GM18507 (cell line): ENCODE data around the gene AGPAT3.

ENCODE experiments used
- DNase-seq: peaks from one replicate; pipeline ENCODE4 v3.0.0; 2011; ENCODE audit warnings: low read depth; ENCODE audit not compliant: insufficient read length; ENCODE audit errors: extremely low spot score
- FAIRE-seq: peaks from 2 replicates; lab custom pipeline; 2011; peaks lifted over from hg19 to GRCh38; lab: Jason Lieb, UNC

The AGPAT3 gene

GRCh38 chr21:43942201-43942600 lies 77.2 kb downstream of the AGPAT3 start:
- no peak for DNase-seq
- FAIRE-seq, result no peak

- DNase-seq (no peak), FAIRE-seq (no peak)
Measured at GRCh38 chr21:43942621-43943020, 77.6 kb downstream of the AGPAT3 start.

- DNase-seq, result no peak
- FAIRE-seq, result no peak
Measured at GRCh38 chr21:43943512-43944077, 78.6 kb downstream of the AGPAT3 start.

- no peak for FAIRE-seq
Measured at GRCh38 chr21:43944078-43944633, 79.1 kb downstream of the AGPAT3 start.

GRCh38 chr21:43944757-43945156 lies 79.7 kb downstream of the AGPAT3 start:
- DNase-seq, result no peak
- no peak for FAIRE-seq

More at GRCh38 chr21:43944078-43944633, 79.1 kb downstream of the AGPAT3 start:
- DNase-seq, result no peak

- FAIRE-seq (no peak), DNase-seq (no peak)
Measured at GRCh38 chr21:43948740-43949498, 83.9 kb downstream of the AGPAT3 start.

- no peak for FAIRE-seq
Measured at GRCh38 chr21:43949499-43950208, 84.6 kb downstream of the AGPAT3 start.

GRCh38 chr21:43950481-43950880 lies 85.5 kb downstream of the AGPAT3 start:
- FAIRE-seq, result no peak

More at GRCh38 chr21:43949499-43950208, 84.6 kb downstream of the AGPAT3 start:
- no peak for DNase-seq

GRCh38 chr21:43950936-43951335 lies 85.9 kb downstream of the AGPAT3 start:
- DNase-seq, result no peak
- FAIRE-seq, result no peak

More at GRCh38 chr21:43950481-43950880, 85.5 kb downstream of the AGPAT3 start:
- no peak for DNase-seq

GRCh38 chr21:43951911-43952703 lies 87.1 kb downstream of the AGPAT3 start:
- FAIRE-seq, result no peak
- no peak for DNase-seq

GRCh38 chr21:43953021-43953420 lies 88.0 kb downstream of the AGPAT3 start:
- DNase-seq, result no peak
- FAIRE-seq, result no peak

GRCh38 chr21:43954042-43954441 lies 89.0 kb downstream of the AGPAT3 start:
- FAIRE-seq (no peak), DNase-seq (no peak)

- FAIRE-seq (no peak), DNase-seq (no peak)
Measured at GRCh38 chr21:43954896-43955295, 89.9 kb downstream of the AGPAT3 start.

GRCh38 chr21:43956019-43956669 lies 91.1 kb downstream of the AGPAT3 start:
- DNase-seq (no peak), FAIRE-seq (no peak)

- DNase-seq, result no peak
Measured at GRCh38 chr21:43956670-43957035, 91.6 kb downstream of the AGPAT3 start.

GRCh38 chr21:43957128-43957571 lies 92.1 kb downstream of the AGPAT3 start:
- DNase-seq, result no peak
- FAIRE-seq, result no peak

More at GRCh38 chr21:43956670-43957035, 91.6 kb downstream of the AGPAT3 start:
- no peak for FAIRE-seq

- DNase-seq (no peak), FAIRE-seq (no peak)
Measured at GRCh38 chr21:43957611-43958362, 92.8 kb downstream of the AGPAT3 start.
